Skeletal muscle tissue (tissue), 4 donors: ENCODE results near the gene VAV3. TPM values are rescaled to one million over a fixed set of nuclear protein-coding genes. Genes with fewer than 3 reads are reported as not detected.

Experiments used
- H3K27ac ChIP-seq: one replicate; pipeline ENCODE4 v1.7.0; 2013; ENCODE audit warnings: mild to moderate bottlenecking, low read depth, low read length, inconsistent platforms
- H3K27me3 ChIP-seq, 3 donors: one replicate each; pipeline ENCODE4 v1.7.0; 2013; ENCODE audit warnings: low read length in 3 of 3; ENCODE audit not compliant: control insufficient read depth in 3 of 3, insufficient read depth in 3 of 3
- H3K36me3 ChIP-seq, 3 donors: one replicate each; pipeline ENCODE4 v1.7.0; 2013; ENCODE audit warnings: low read length in 3 of 3; ENCODE audit not compliant: control insufficient read depth in 3 of 3, insufficient read depth in 3 of 3
- H3K4me1 ChIP-seq, 3 donors: one replicate each; pipeline ENCODE4 v1.7.0; 2013; ENCODE audit warnings: low read length in 3 of 3, mild to moderate bottlenecking in 3 of 3; ENCODE audit not compliant: control insufficient read depth in 3 of 3, insufficient read depth in 3 of 3
- H3K4me3 ChIP-seq, 3 donors: one replicate each; pipeline ENCODE4 v1.7.0; 2013; ENCODE audit warnings: low read length in 3 of 3
- H3K9ac ChIP-seq, 3 donors: one replicate each; pipeline ENCODE4 v1.7.0; 2013; ENCODE audit warnings: low read length in 3 of 3, mild to moderate bottlenecking in 3 of 3, moderate library complexity in 2 of 3, low read depth in 1 of 3
- H3K9me3 ChIP-seq, 3 donors: one replicate each; pipeline ENCODE4 v1.7.0; 2013; ENCODE audit warnings: low read length in 3 of 3; ENCODE audit not compliant: control insufficient read depth in 3 of 3
- total RNA-seq: library from RNA; depleted of rRNA; stranded (reverse); fragments of >200 nt; gene quantifications from one replicate; pipeline ENCODE4 v1.2.3, GENCODE V29; 2014
- donor health status: Osteomylitis.

The VAV3 gene
- total RNA-seq, 1 donor from 2014 or later = 11.0 TPM

DNA sequence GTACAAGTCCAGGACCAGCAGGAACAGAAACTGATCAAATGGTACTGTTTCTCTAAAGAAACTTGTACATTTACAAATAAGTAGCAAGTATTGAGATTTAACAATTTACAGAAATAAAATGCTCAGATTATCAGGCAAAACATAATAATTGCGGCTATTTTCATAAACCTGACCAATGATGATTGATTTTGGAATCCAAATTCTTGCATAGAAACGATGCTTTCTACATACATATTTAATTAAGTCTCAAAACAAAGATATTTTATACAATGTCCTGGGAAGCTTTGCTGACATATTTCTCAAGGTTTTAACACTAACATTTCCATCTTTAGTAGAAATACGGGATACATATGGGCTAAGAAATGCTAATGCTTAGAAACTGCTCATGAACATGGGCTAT, 157.1 kb downstream of the VAV3 start:
- H3K27ac ChIP-seq = no peak overlapping the region

DNA sequence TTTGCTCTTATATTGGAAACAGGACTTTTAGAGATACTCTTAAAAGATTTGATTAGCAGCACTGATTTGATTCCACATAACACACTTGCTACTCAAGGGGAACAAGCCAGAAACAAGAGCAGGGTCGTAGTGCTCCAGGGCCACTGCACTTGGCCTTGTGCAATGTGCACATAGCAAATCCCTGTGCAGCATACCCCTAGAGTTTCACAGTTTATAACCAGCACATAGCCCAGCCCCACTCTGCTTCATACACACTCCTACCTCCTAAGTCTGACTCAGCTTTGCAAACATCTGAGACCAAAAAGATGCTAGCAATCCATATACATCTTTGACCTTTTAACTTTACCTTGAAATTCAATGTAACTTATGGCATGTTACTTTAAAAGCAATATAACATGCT, 157.6 kb downstream of the VAV3 start:
- H3K4me3 ChIP-seq = no peak overlapping the region
- H3K9ac ChIP-seq = no peak overlapping the region
- no peaks in the 10 kb centered on the region for H3K4me1 ChIP-seq
- H3K36me3 ChIP-seq = no peaks in the 10 kb centered on the region
- no peaks in the 10 kb centered on the region for H3K27me3 ChIP-seq
- H3K27ac ChIP-seq = no peak overlapping the region
- H3K9me3 ChIP-seq = no peaks in the 10 kb centered on the region

More for the DNA sequence above, 157.1 kb downstream of the VAV3 start:
- no peak overlapping the region for H3K4me3 ChIP-seq
- no peak overlapping the region for H3K9ac ChIP-seq
- no peaks in the 10 kb centered on the region for H3K9me3 ChIP-seq
- H3K4me1 ChIP-seq = no peaks in the 10 kb centered on the region
- no peaks in the 10 kb centered on the region for H3K27me3 ChIP-seq
- no peaks in the 10 kb centered on the region for H3K36me3 ChIP-seq

DNA sequence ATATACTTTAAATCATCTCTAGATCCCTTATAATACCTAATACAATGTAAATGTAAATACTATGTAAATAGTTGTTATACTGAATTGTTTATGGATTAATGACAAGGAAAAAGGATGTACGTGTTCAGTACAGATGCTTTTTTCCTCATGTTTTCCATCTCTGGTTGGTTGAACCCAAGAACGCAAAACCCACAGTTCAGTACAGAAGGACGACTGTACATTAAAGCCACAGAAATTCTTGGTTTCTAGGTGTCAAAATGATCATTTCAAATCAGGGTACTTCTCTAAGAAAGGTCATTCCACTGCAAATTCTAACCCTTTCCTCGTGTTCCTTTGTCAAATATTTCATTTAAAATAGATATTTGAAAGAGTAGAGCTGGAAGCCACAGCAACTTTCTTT, 158.1 kb downstream of the VAV3 start:
- Histone ChIP-seq H3K27me3 (no peaks in the 10 kb centered on the region), H3K27ac (no peak overlapping the region), H3K9me3 (no peaks in the 10 kb centered on the region), H3K9ac (no peak overlapping the region), H3K36me3 (no peaks in the 10 kb centered on the region), H3K4me3 (no peak overlapping the region), H3K4me1 (no peaks in the 10 kb centered on the region)

DNA sequence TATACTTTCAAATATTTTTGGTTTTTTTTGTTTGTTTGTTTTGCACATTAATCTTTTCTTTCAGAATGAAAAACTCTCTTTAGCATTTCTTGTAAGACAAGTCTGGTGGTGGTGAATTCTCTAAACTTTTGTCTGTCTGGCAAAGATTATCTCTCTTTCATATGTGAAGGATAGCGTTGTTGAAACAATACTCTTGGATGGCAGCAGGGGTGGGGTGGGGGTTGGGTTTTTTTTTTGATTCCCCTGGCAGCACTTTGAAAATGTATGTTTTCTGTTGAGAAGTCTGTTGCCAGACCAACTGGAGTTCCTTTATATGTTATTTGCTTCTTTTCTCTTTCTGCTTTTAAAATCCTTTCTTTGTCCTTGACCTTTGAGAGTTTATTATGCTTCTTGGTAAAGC, 160.2 kb downstream of the VAV3 start:
- Histone ChIP-seq H3K4me1 (no peaks in the 10 kb centered on the region), H3K9ac (no peak overlapping the region), H3K4me3 (no peak overlapping the region), H3K27me3 (no peaks in the 10 kb centered on the region), H3K27ac (no peak overlapping the region), H3K9me3 (no peaks in the 10 kb centered on the region), H3K36me3 (no peaks in the 10 kb centered on the region)

DNA sequence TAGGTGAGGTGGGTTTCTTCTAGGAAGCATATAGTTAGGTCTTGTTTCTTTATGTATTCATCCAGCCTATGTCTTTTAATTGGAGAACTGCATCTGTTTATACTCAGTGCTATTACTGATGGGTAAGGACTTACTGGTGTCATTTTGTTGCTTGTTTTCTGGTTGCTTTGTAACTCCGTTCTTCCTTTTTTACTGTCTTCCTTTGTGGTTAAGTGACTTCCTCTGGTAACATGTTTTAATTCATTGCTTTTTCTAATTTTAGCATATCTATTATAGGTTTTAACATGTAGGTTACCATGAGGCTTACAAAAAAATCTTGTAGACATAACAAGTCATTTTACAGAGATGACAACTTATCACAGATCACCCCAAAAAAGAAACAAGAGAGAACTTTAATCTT, 160.8 kb downstream of the VAV3 start:
- Histone ChIP-seq H3K27ac (no peak overlapping the region), H3K4me3 (no peak overlapping the region), H3K36me3 (no peaks in the 10 kb centered on the region), H3K27me3 (no peaks in the 10 kb centered on the region), H3K9ac (no peak overlapping the region), H3K9me3 (no peaks in the 10 kb centered on the region), H3K4me1 (no peaks in the 10 kb centered on the region)

DNA sequence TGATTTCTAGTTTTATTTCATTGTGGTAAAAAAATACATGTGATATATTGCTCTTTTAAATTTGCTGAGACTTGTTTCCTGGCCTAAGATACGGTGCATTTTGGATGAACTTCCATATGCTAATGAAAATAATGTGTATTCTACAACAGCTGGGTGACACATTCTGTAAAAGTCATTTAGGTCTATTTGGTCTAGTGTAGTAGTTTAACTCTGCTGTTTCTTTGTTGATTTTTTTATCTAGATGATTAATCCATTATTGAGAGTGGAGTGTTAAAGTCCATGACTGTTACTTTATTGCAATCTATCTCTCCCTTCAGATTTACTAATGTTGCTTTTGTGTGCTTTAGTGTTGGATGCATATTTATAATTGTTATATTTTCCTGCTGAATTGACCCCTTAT, 161.4 kb downstream of the VAV3 start:
- no peaks in the 10 kb centered on the region for H3K36me3 ChIP-seq
- H3K27ac ChIP-seq = no peak overlapping the region
- H3K27me3 ChIP-seq = no peaks in the 10 kb centered on the region
- H3K9ac ChIP-seq = no peak overlapping the region
- no peak overlapping the region for H3K4me3 ChIP-seq
- no peaks in the 10 kb centered on the region for H3K9me3 ChIP-seq
- no peaks in the 10 kb centered on the region for H3K4me1 ChIP-seq

DNA sequence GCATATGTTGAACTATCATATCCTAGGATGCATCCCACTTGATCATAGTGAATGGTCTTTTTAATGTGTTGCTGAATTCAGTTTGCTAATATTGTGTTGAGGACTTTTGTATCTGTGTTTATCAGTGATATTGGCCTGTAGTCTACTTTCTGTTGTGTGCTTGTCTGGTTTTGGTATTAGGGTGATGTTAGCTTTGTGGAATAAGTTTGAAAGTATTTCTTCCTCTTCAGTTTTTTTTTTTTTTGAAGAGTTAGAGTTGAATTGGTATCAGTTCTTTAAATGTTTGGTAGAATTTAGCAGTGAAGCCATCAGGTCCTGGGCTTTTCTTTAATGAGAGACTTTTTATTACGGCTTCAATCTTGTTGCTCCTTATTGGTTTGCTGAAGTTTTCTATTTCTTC, 162.3 kb downstream of the VAV3 start:
- no peak overlapping the region for H3K4me3 ChIP-seq
- H3K4me1 ChIP-seq = no peaks in the 10 kb centered on the region
- H3K9ac ChIP-seq = no peak overlapping the region
- H3K36me3 ChIP-seq = no peaks in the 10 kb centered on the region
- H3K27me3 ChIP-seq = no peaks in the 10 kb centered on the region
- H3K9me3 ChIP-seq = no peaks in the 10 kb centered on the region
- no peak overlapping the region for H3K27ac ChIP-seq

DNA sequence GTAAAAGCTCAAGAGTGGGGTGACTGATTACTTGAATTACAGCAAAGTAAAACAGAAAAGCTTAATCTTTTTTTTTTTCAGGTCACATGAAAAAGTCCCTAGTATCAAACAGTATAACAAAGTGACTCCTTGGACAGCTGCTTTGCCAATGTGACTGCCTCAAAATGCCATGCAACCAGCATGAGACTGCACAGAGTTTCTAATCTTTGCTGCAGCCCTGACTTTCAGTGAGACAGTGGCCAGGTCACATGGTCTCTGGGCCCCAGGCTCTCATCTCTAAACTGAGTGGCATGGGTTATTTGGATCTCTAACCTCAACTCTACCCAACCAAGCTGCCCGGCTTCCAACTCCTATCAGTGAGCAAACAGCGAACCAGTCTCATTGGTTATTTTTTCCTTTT, 169.0 kb downstream of the VAV3 start:
- Histone ChIP-seq H3K9ac (no peak overlapping the region), H3K36me3 (no peaks in the 10 kb centered on the region), H3K4me3 (no peak overlapping the region), H3K9me3 (no peaks in the 10 kb centered on the region), H3K27me3 (no peaks in the 10 kb centered on the region), H3K27ac (no peak overlapping the region), H3K4me1 (no peaks in the 10 kb centered on the region)

DNA sequence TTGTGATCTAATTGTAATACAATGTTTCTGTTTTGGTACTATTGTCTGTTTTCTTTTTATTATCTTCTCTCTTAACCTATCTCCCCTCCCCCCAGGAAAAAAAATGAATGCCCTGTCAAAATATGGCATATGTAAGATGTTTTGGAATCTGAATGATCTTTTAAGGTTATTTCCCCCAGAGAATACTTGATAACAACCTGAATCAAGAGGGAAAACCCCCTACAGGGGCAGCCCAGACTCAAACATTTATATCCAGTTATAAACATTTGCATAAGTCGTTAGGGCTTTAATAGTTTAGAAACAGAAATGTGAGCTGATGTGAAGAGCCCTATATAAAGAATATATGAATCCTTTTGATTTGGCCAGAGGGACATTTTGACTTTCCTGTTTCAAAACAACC, 169.5 kb downstream of the VAV3 start:
- Histone ChIP-seq H3K9me3 (no peaks in the 10 kb centered on the region), H3K9ac (no peak overlapping the region), H3K36me3 (no peaks in the 10 kb centered on the region), H3K4me1 (no peaks in the 10 kb centered on the region), H3K27ac (no peak overlapping the region), H3K4me3 (no peak overlapping the region), H3K27me3 (no peaks in the 10 kb centered on the region)

DNA sequence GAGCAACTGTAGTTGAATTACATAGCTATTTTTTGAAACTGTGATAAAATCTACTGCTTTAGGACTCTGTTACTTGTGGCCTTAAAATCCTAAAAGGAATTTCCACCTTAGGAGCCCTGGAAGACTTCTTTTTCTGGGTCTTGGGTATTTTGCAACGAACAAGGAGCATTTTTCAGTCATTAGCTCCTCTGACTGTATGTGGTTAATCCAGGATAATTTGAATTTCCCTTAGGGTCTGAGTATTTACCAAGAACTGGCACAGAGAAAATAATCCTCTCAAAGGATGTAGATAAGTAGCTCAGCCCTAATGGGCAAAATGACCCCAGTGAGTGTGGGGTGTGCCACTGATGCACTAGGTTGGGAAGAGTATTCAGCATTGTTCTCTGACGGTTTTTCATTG, 170.4 kb downstream of the VAV3 start:
- Histone ChIP-seq H3K9ac (no peak overlapping the region), H3K36me3 (no peaks in the 10 kb centered on the region), H3K4me3 (no peak overlapping the region), H3K9me3 (no peaks in the 10 kb centered on the region), H3K4me1 (no peaks in the 10 kb centered on the region), H3K27me3 (no peaks in the 10 kb centered on the region), H3K27ac (no peak overlapping the region)

DNA sequence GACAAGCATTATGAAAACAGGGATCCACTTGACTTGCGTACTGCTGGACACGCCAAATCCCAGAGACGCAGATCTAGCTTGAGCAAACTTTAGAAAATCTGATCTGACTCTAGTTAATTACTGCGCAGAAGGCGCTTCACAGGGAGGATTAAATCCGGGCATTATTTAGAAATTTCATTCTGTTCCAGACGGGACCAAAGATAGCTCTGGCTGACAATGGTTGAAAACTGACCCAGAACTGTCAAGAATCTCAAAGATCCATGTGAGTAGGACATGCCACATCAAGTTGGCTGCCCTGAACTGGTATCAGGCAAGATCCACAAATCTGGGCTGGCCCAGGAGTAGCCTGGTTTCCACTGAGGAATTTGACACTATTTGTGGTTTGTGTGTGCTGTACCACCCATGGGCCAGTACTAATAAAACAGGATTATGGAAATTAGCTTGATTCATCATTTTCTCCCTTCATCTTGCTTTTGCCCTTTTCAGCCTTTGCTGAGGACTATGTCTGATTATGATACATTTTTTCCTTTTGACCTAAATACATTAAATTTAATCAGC, 171.0 kb downstream of the VAV3 start:
- no peak overlapping the region for H3K9ac ChIP-seq
- H3K27ac ChIP-seq = no peak overlapping the region
- H3K4me1 ChIP-seq = no peaks in the 10 kb centered on the region
- no peak overlapping the region for H3K4me3 ChIP-seq
- no peaks in the 10 kb centered on the region for H3K36me3 ChIP-seq
- no peaks in the 10 kb centered on the region for H3K9me3 ChIP-seq
- no peaks in the 10 kb centered on the region for H3K27me3 ChIP-seq
